Stimulated activated naive CD8-positive, alpha-beta T cell treated with anti-CD3 and anti-CD28 coated beads, Interleukin-15, Interleukin-2, amounts not matched to agents 100 U/mL and 50 U/mL, for 24 hours (primary cell): ENCODE data around the gene PDE6A.

Source experiments
- ATAC-seq: fragments of 150-1000 bp; cut with Tn5 transposase; one replicate; pipeline ENCODE4 v1.10.0; 2021
- DNase-seq: peaks from one replicate; pipeline ENCODE4 v3.0.0; 2021

Gene PDE6A

GRCh38 chr5:149817539-149818060 is 127.0 kb downstream of the PDE6A start:
- ATAC-seq (no peak), DNase-seq (no peak)

GRCh38 chr5:149816661-149817060 is 127.9 kb downstream of the PDE6A start:
- ATAC-seq (no peak), DNase-seq (no peak)

GRCh38 chr5:149811453-149811852 is 133.1 kb downstream of the PDE6A start:
- ATAC-seq (no peak), DNase-seq (no peak)

- no peak for DNase-seq
- no peak for ATAC-seq
These were observed 133.7 kb downstream of the PDE6A start for GRCh38 chr5:149810856-149811255.

- DNase-seq = no peak
- ATAC-seq = no peak
These were observed 134.5 kb downstream of the PDE6A start for GRCh38 chr5:149809931-149810691.

- DNase-seq (no peak), ATAC-seq (no peak)
These were observed 136.2 kb downstream of the PDE6A start for GRCh38 chr5:149808264-149808982.
